Measurements from ENCODE around the gene NMRK2. TPM values are rescaled to one million over a fixed set of nuclear protein-coding genes. Genes with fewer than 3 reads are reported as not detected.

The NMRK2 gene
- total and polyA plus RNA-seq, 2 of the 13 experiments (the other 11 are each of a cell fraction or from before 2014, with no cell fraction given) = not detected

DNA sequence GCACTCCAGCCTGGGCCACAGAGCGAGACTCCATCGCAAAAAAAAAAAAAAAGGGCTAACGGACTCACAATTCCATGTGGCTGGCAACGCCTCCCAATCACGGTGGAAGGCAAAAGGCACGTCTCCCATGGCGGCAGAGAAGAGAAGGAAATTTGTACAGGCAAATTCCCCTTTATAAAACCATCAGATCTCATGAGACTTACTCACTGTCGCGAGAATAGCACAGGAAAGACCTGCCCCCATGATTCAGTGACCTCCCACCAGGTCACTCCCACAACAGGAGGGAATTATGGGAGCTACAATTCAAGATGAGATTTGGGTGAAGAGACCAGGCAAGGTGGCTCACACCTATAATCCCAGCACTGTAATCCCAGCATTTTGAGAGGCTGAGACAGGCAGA lies 18.7 kb upstream of the NMRK2 start:
- no peak overlapping the region for H3K9ac ChIP-seq (ENCODE audit: insufficient read depth, low read depth, low read length)
- DNase-seq (ENCODE audit: low spot score) = no peak
- no peak for ATAC-seq
- H3K36me3 ChIP-seq (replicated peaks in 1 of 2; ENCODE audit: control insufficient read depth in 1 of 2, insufficient read depth in 2 of 2, low read length in 2 of 2) = no peaks in the 10 kb centered on the region
- FAIRE-seq = no peak
- 54% methylated on average over 9 of the region's 9 CpGs for WGBS (ENCODE audit: low lambda C conversion rate)
- no TSS peak for BruUV-seq (replicated peaks)
- H2AFZ ChIP-seq (ENCODE audit: low read length) = no peak overlapping the region
- H4K20me1 ChIP-seq (ENCODE audit: insufficient read depth, low read length) = no peaks in the 10 kb centered on the region
- no peak overlapping the region for H3K27ac ChIP-seq (ENCODE audit: extremely low read length, insufficient read depth, low read length)
- no peak for TF ChIP-seq ZNF17 (CRISPR knock-in tag; IDR thresholded peaks at IDR 0.05)
- TF ChIP-seq, protein P1, sequence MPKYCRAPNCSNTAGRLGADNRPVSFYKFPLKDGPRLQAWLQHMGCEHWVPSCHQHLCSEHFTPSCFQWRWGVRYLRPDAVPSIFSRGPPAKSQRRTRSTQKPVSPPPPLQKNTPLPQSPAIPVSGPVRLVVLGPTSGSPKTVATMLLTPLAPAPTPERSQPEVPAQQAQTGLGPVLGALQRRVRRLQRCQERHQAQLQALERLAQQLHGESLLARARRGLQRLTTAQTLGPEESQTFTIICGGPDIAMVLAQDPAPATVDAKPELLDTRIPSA (CRISPR knock-in tag; IDR thresholded peaks at IDR 0.05; ENCODE audit: borderline replicate concordance) = no peak
- peak; percentile 84 for TF ChIP-seq CHD2 (IDR thresholded peaks at IDR 0.05; ENCODE audit: low read depth, low read length)
- no peak for TF ChIP-seq ZNF350 (CRISPR knock-in tag; IDR thresholded peaks at IDR 0.05; ENCODE audit: borderline replicate concordance, low read depth)
- 0 out of 2 replicates have a peak, but pooled peaks have one; percentile 25 for TF ChIP-seq ZNF143 (CRISPR knock-in tag; IDR thresholded peaks at IDR 0.05)
- no peaks in the 10 kb centered on the region for H3K27me3 ChIP-seq (ENCODE audit: control insufficient read depth in 1 of 2, insufficient read depth in 2 of 2, low read length in 2 of 2)
- POLR2A ChIA-PET = no interaction called here
- in situ Hi-C loops (cut with HindIII; ENCODE audit: extremely low pct_ligation_motif_present, low pct_unique_long_range_greater_than_20kb) = no loop called here
- H3K4me2 ChIP-seq (ENCODE audit: low read depth, low read length) = no peak overlapping the region
- H3K4me3 ChIP-seq (replicated peaks in 1 of 3; ENCODE audit: insufficient read depth in 1 of 3, low read depth in 2 of 3, low read length in 3 of 3) = no peak overlapping the region
- H3K4me1 ChIP-seq (ENCODE audit: insufficient read depth, low read length) = no peaks in the 10 kb centered on the region
- H3K79me2 ChIP-seq (ENCODE audit: insufficient read depth, low read length) = no peaks in the 10 kb centered on the region
- H3K9me3 ChIP-seq (ENCODE audit: low read length) = peaks cover 4% of the 10 kb centered on the region; the same call in 1 of the 2 replicates
- intact Hi-C loops (cut with micrococcal nuclease; ENCODE audit: unreplicated experiment) = no loop called here
- CTCF ChIA-PET (ENCODE audit: low intra/inter-chr PET ratio, low total read pairs) = no interaction called here

DNA sequence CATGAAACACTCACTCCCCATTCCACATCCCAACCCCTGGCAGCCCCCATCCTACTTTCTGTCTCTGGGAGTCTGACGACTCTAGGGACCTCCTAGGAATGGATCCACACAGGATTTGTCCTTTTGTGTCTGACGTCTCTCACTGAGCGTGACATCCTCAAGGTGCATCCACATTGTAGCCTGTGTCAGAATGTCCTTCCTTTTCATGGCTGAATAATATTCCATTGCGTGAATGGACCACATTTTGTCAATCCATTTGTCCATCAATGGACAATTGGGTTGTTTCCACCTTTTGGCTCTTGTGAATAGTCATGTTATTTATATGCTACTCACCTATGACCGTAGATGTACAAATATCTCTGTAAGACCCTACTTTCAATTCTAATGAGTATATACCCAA lies 16.8 kb upstream of the NMRK2 start:
- WGBS (ENCODE audit: low lambda C conversion rate) = 38% methylated on average over 5 of the region's 5 CpGs
- in situ Hi-C loops (cut with HindIII; ENCODE audit: extremely low pct_ligation_motif_present, low pct_unique_long_range_greater_than_20kb) (no loop called here), intact Hi-C loops (cut with micrococcal nuclease; ENCODE audit: unreplicated experiment) (no loop called here)
- ChIA-PET POLR2A (no interaction called here), CTCF (ENCODE audit: low intra/inter-chr PET ratio, low total read pairs) (no interaction called here)
- Histone ChIP-seq H3K79me2 (ENCODE audit: insufficient read depth, low read length) (no peaks in the 10 kb centered on the region), H3K9ac (ENCODE audit: insufficient read depth, low read depth, low read length) (no peak overlapping the region), H3K9me3 (ENCODE audit: low read length) (no peaks in the 10 kb centered on the region), H3K27me3 (ENCODE audit: control insufficient read depth in 1 of 2, insufficient read depth in 2 of 2, low read length in 2 of 2) (peaks cover 0 to 3% of the 10 kb centered on the region in 2 experiments; a peak in 1 of 5 replicates), H3K4me3 (replicated peaks in 1 of 3; ENCODE audit: insufficient read depth in 1 of 3, low read depth in 2 of 3, low read length in 3 of 3) (no peak overlapping the region), H3K4me2 (ENCODE audit: low read depth, low read length) (no peak overlapping the region), H3K4me1 (ENCODE audit: insufficient read depth, low read length) (no peaks in the 10 kb centered on the region), H4K20me1 (ENCODE audit: insufficient read depth, low read length) (no peaks in the 10 kb centered on the region), H3K36me3 (replicated peaks in 1 of 2; ENCODE audit: control insufficient read depth in 1 of 2, insufficient read depth in 2 of 2, low read length in 2 of 2) (no peaks in the 10 kb centered on the region), H3K27ac (ENCODE audit: extremely low read length, insufficient read depth, low read length) (no peak overlapping the region), H2AFZ (ENCODE audit: low read length) (no peak overlapping the region)
- DNase-seq (ENCODE audit: low spot score) (no peak), FAIRE-seq (no peak), ATAC-seq (no peak)
- BruUV-seq (replicated peaks) = no TSS peak
- TF ChIP-seq ZSCAN25 (CRISPR knock-in tag; IDR thresholded peaks at IDR 0.05) (no peak), MXD1 (CRISPR knock-in tag; IDR thresholded peaks at IDR 0.05) (no peak), TRIM22 (IDR thresholded peaks at IDR 0.05) (no peak), SRSF4 (IDR thresholded peaks at IDR 0.05; ENCODE audit: low read depth, low read length, poor library complexity, severe bottlenecking) (no peak), TAF1 (CRISPR knock-in tag; IDR thresholded peaks at IDR 0.05) (no peak), SRY (CRISPR knock-in tag; IDR thresholded peaks at IDR 0.05) (no peak), MAFF (IDR thresholded peaks at IDR 0.05; ENCODE audit: low read depth, low read length) (no peak), ZNF562 (CRISPR knock-in tag; IDR thresholded peaks at IDR 0.05; ENCODE audit: borderline replicate concordance) (no peak)
- TF ChIP-seq, protein P2, sequence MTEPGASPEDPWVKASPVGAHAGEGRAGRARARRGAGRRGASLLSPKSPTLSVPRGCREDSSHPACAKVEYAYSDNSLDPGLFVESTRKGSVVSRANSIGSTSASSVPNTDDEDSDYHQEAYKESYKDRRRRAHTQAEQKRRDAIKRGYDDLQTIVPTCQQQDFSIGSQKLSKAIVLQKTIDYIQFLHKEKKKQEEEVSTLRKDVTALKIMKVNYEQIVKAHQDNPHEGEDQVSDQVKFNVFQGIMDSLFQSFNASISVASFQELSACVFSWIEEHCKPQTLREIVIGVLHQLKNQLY (CRISPR knock-in tag; IDR thresholded peaks at IDR 0.05) = no peak
- TF ChIP-seq, protein P3, sequence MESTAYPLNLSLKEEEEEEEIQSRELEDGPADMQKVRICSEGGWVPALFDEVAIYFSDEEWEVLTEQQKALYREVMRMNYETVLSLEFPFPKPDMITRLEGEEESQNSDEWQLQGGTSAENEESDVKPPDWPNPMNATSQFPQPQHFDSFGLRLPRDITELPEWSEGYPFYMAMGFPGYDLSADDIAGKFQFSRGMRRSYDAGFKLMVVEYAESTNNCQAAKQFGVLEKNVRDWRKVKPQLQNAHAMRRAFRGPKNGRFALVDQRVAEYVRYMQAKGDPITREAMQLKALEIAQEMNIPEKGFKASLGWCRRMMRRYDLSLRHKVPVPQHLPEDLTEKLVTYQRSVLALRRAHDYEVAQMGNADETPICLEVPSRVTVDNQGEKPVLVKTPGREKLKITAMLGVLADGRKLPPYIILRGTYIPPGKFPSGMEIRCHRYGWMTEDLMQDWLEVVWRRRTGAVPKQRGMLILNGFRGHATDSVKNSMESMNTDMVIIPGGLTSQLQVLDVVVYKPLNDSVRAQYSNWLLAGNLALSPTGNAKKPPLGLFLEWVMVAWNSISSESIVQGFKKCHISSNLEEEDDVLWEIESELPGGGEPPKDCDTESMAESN (CRISPR knock-in tag; conservative IDR thresholded peaks at IDR 0.05) = no peak
